GM23248 (cell line): ENCODE results near the gene GJA3.

Experiments used
- EZH2 ChIP-seq: fragments of 200-600 bp; sonication (generic); IDR thresholded peaks from 2 replicates; pipeline ENCODE4 v1.6.1; 2018; ENCODE audit warnings: antibody characterized with exemption, mild to moderate bottlenecking; ENCODE audit not compliant: insufficient read depth, poor library complexity, severe bottlenecking
- EZH2phosphoT487 ChIP-seq: fragments of 200-600 bp; sonication (generic); IDR thresholded peaks from 2 replicates; pipeline ENCODE4 v1.6.1; 2018; ENCODE audit warnings: antibody characterized with exemption, moderate library complexity, mild to moderate bottlenecking, low read depth; ENCODE audit not compliant: insufficient read depth

DNA sequence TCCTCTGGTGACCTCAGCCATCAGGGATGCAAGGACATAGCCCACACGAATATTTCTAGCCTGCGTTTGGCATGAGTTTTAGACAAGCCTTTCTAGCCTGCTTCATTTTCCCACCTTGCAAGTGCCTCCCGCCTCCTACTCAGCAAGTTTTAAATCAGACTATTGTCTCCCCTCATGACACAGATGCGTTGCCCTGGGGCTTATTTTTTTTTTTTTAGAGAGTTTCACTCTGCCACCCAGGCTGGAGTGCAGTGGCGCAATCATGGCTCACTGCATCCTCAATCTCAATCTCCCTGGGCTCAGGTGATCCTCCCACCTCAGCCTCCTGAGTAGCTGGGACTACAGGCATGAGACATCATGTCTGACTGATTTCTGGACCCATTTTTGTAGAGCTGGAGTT, 17.3 kb upstream of the GJA3 start:
- TF ChIP-seq EZH2 (no peak), EZH2phosphoT487 (no peak)
